Measurements from ENCODE around the gene DDIT3. TPM values are rescaled to one million over a fixed set of nuclear protein-coding genes. Genes with fewer than 3 reads are reported as not detected.
"Not testable (repeated sequence)": the region's sequence is repeated elsewhere in the genome, so short reads cannot be mapped to it uniquely, and the experiment has no call there.

Gene DDIT3
- total and polyA plus RNA-seq, 2 donors (not counting 1 experiment from before 2014, with no cell fraction given), result 57.8 to 265 TPM

- H3K4me3 ChIP-seq (replicated peaks in 1 of 4; ENCODE audit: control extremely low read depth in 1 of 4, insufficient read depth in 1 of 4, low read depth in 3 of 4, low read length in 4 of 4), result no peak overlapping the region
- no peak overlapping the region for H3K4me2 ChIP-seq (ENCODE audit: extremely low read depth, insufficient read depth, low read length)
- no peaks in the 10 kb centered on the region for H3K79me2 ChIP-seq (ENCODE audit: control insufficient read depth, insufficient read depth, low read length)
- H3K9ac ChIP-seq (ENCODE audit: insufficient read depth, low read length), result no peak overlapping the region
- no peaks in the 10 kb centered on the region for H3K27me3 ChIP-seq (ENCODE audit: control insufficient read depth, insufficient read depth, low read length)
- DNase-seq (ENCODE audit: low read depth in 2 of 2), result no peak
- H3K4me1 ChIP-seq (ENCODE audit: control insufficient read depth, extremely low read depth, insufficient read depth, low read length), result no peaks in the 10 kb centered on the region
- peaks cover 23% of the 10 kb centered on the region for H3K36me3 ChIP-seq (ENCODE audit: control insufficient read depth, insufficient read depth, low read length)
- H3K9me3 ChIP-seq (ENCODE audit: control insufficient read depth, insufficient read depth, low read depth, low read length), result no peaks in the 10 kb centered on the region
- H2AFZ ChIP-seq (ENCODE audit: low read length), result no peak overlapping the region
- TF ChIP-seq CTCF (conservative IDR thresholded peaks at IDR 0.05 in 1 of 2, IDR thresholded peaks at IDR 0.05 in 1 of 2; ENCODE audit: low read depth in 1 of 2, low read length in 2 of 2), result no peak
- no peak for TF ChIP-seq EZH2 (IDR thresholded peaks at IDR 0.05; ENCODE audit: low read length, missing control alignments)
- no peak overlapping the region for H3K27ac ChIP-seq (ENCODE audit: insufficient read depth, low read length)
- H4K20me1 ChIP-seq (ENCODE audit: control insufficient read depth, extremely low read depth, insufficient read depth, low read length), result no peaks in the 10 kb centered on the region
These were observed 22.8 kb downstream of the DDIT3 start for GRCh38 chr12:57497223-57498131.

- Histone ChIP-seq H3K4me2 (ENCODE audit: extremely low read depth, insufficient read depth, low read length) (no peak overlapping the region), H3K36me3 (ENCODE audit: control insufficient read depth, insufficient read depth, low read length) (peaks cover 23% of the 10 kb centered on the region), H4K20me1 (ENCODE audit: control insufficient read depth, extremely low read depth, insufficient read depth, low read length) (no peaks in the 10 kb centered on the region), H3K27ac (ENCODE audit: insufficient read depth, low read length) (no peak overlapping the region), H3K4me1 (ENCODE audit: control insufficient read depth, extremely low read depth, insufficient read depth, low read length) (no peaks in the 10 kb centered on the region), H3K9ac (ENCODE audit: insufficient read depth, low read length) (no peak overlapping the region), H3K27me3 (ENCODE audit: control insufficient read depth, insufficient read depth, low read length) (no peaks in the 10 kb centered on the region), H3K9me3 (ENCODE audit: control insufficient read depth, insufficient read depth, low read depth, low read length) (no peaks in the 10 kb centered on the region), H3K79me2 (ENCODE audit: control insufficient read depth, insufficient read depth, low read length) (no peaks in the 10 kb centered on the region), H2AFZ (ENCODE audit: low read length) (no peak overlapping the region), H3K4me3 (replicated peaks in 1 of 4; ENCODE audit: control extremely low read depth in 1 of 4, insufficient read depth in 1 of 4, low read depth in 3 of 4, low read length in 4 of 4) (no peak overlapping the region)
- no peak for TF ChIP-seq EZH2 (IDR thresholded peaks at IDR 0.05; ENCODE audit: low read length, missing control alignments)
- no peak for TF ChIP-seq CTCF (conservative IDR thresholded peaks at IDR 0.05 in 1 of 2, IDR thresholded peaks at IDR 0.05 in 1 of 2; ENCODE audit: low read depth in 1 of 2, low read length in 2 of 2)
- DNase-seq (ENCODE audit: low read depth in 2 of 2), result no peak
These were observed 23.5 kb downstream of the DDIT3 start for GRCh38 chr12:57496822-57497221.

- not testable (repeated sequence) for DNase-seq (ENCODE audit: low read depth in 2 of 2); H3K4me1 ChIP-seq (ENCODE audit: control insufficient read depth, extremely low read depth, insufficient read depth, low read length); H3K9me3 ChIP-seq (ENCODE audit: control insufficient read depth, insufficient read depth, low read depth, low read length); H2AFZ ChIP-seq (ENCODE audit: low read length); H3K27ac ChIP-seq (ENCODE audit: insufficient read depth, low read length); H4K20me1 ChIP-seq (ENCODE audit: control insufficient read depth, extremely low read depth, insufficient read depth, low read length); H3K27me3 ChIP-seq (ENCODE audit: control insufficient read depth, insufficient read depth, low read length); H3K79me2 ChIP-seq (ENCODE audit: control insufficient read depth, insufficient read depth, low read length); H3K9ac ChIP-seq (ENCODE audit: insufficient read depth, low read length); H3K4me3 ChIP-seq (replicated peaks in 1 of 4; ENCODE audit: control extremely low read depth in 1 of 4, insufficient read depth in 1 of 4, low read depth in 3 of 4, low read length in 4 of 4); H3K4me2 ChIP-seq (ENCODE audit: extremely low read depth, insufficient read depth, low read length)
- peaks cover 22% of the 10 kb centered on the region for H3K36me3 ChIP-seq (ENCODE audit: control insufficient read depth, insufficient read depth, low read length)
These were observed 25.1 kb downstream of the DDIT3 start for GRCh38 chr12:57495051-57495701.
